HEK293 (cell line): Measurements from ENCODE around the gene CDC26.

Experiments
- CTCF ChIA-PET: fragments of 350-600 bp; formaldehyde crosslinking; extraction: SDS; loops from one replicate; lab custom pipeline; 2021; ENCODE audit warnings: antibody characterized with exemption; lab: Yijun Ruan, JAX
- POLR2A ChIA-PET: fragments of 300-600 bp; formaldehyde crosslinking; extraction: SDS; loops from one replicate; lab custom pipeline; 2020; ENCODE audit warnings: antibody characterized with exemption, inconsistent platforms; lab: Yijun Ruan, JAX
- H3K27ac ChIP-seq: fragments of 200-500 bp; sonication (Bioruptor generic); 2 replicates; pipeline ENCODE4 v1.5.1; 2014; ENCODE audit warnings: low read depth, low read length, control low read depth, inconsistent platforms; ENCODE audit errors: extremely low read depth
- H3K36me3 ChIP-seq, 2 experiments: fragments of 200-500 bp in 1 of 2; sonication (Bioruptor generic) in 1 of 2; 1 replicate in 1 of 2; 2 replicates in 1 of 2; pipeline ENCODE4 v1.5.1; 2014 to 2017; ENCODE audit warnings: inconsistent platforms in 2 of 2, low read length in 2 of 2; ENCODE audit not compliant: control insufficient read depth in 2 of 2, insufficient read depth in 1 of 2
- H3K4me1 ChIP-seq: fragments of 200-500 bp; sonication (Bioruptor generic); 2 replicates; pipeline ENCODE4 v1.5.1; 2014; ENCODE audit warnings: mild to moderate bottlenecking, low read length, inconsistent platforms; ENCODE audit not compliant: control insufficient read depth, insufficient read depth
- H3K4me3 ChIP-seq: 2 replicates; pipeline ENCODE4 v1.5.1; 2011; ENCODE audit warnings: low read depth, mild to moderate bottlenecking, control low read depth, low read length, moderate library complexity
- H3K9me3 ChIP-seq: fragments of 200-500 bp; sonication (Bioruptor generic); 2 replicates; pipeline ENCODE4 v1.5.1; 2014; ENCODE audit warnings: low read depth, low read length, inconsistent platforms; ENCODE audit not compliant: control insufficient read depth, insufficient read depth
- KLF8 ChIP-seq: fragments of 450-650 bp; formaldehyde crosslinking; IDR thresholded peaks from 2 replicates; pipeline ENCODE4 v1.5.1; 2016; ENCODE audit warnings: missing biosample characterization, missing genetic modification characterization
- MEIS1 ChIP-seq: sonication (generic); formaldehyde crosslinking; IDR thresholded peaks from 2 replicates; pipeline ENCODE4 v1.8.1; 2022; ENCODE audit warnings: missing genetic modification reagents, mild to moderate bottlenecking, borderline replicate concordance
- PATZ1 ChIP-seq: fragments of 450-650 bp; formaldehyde crosslinking; IDR thresholded peaks from 2 replicates; pipeline ENCODE4 v1.5.1; 2016; ENCODE audit warnings: missing biosample characterization, missing genetic modification characterization
- REPIN1 ChIP-seq: fragments of 450-650 bp; formaldehyde crosslinking; IDR thresholded peaks from 2 replicates; pipeline ENCODE4 v1.5.1; 2017; ENCODE audit warnings: missing biosample characterization, missing genetic modification characterization, low read depth
- TRIM28 ChIP-seq: IDR thresholded peaks from 2 replicates; pipeline ENCODE4 v1.6.1; 2011; ENCODE audit warnings: low read length, control low read depth, borderline replicate concordance
- ZBTB10 ChIP-seq: fragments of 450-650 bp; formaldehyde crosslinking; IDR thresholded peaks from 2 replicates; pipeline ENCODE4 v1.5.1; 2016; ENCODE audit warnings: missing biosample characterization, missing genetic modification characterization
- ZBTB48 ChIP-seq: fragments of 450-650 bp; formaldehyde crosslinking; IDR thresholded peaks from 2 replicates; pipeline ENCODE4 v1.5.1; 2016; ENCODE audit warnings: missing biosample characterization, missing genetic modification characterization
- ZBTB49 ChIP-seq: fragments of 450-650 bp; formaldehyde crosslinking; IDR thresholded peaks from 2 replicates; pipeline ENCODE4 v1.5.1; 2016; ENCODE audit warnings: missing biosample characterization, missing genetic modification characterization, low read depth
- ZNF148 ChIP-seq: fragments of 450-650 bp; formaldehyde crosslinking; IDR thresholded peaks from 2 replicates; pipeline ENCODE4 v1.5.0; 2017; ENCODE audit warnings: missing biosample characterization, missing genetic modification characterization, borderline replicate concordance
- ZNF280C ChIP-seq: fragments of 450-650 bp; formaldehyde crosslinking; IDR thresholded peaks from 2 replicates; pipeline ENCODE4 v1.5.1; 2016; ENCODE audit warnings: missing biosample characterization, missing genetic modification characterization
- ZNF394 ChIP-seq: fragments of 450-650 bp; formaldehyde crosslinking; IDR thresholded peaks from 2 replicates; pipeline ENCODE4 v1.5.1; 2016; ENCODE audit warnings: missing biosample characterization, missing genetic modification characterization, mild to moderate bottlenecking, moderate library complexity, borderline replicate concordance
- ZNF433 ChIP-seq: fragments of 450-650 bp; formaldehyde crosslinking; IDR thresholded peaks from 2 replicates; pipeline ENCODE4 v1.5.1; 2016; ENCODE audit warnings: missing biosample characterization, missing genetic modification characterization, low read depth
- ZNF488 ChIP-seq: fragments of 450-650 bp; formaldehyde crosslinking; IDR thresholded peaks from 2 replicates; pipeline ENCODE4 v1.5.1; 2016; ENCODE audit warnings: missing biosample characterization, missing genetic modification characterization
- ZNF514 ChIP-seq: fragments of 450-650 bp; formaldehyde crosslinking; IDR thresholded peaks from 2 replicates; pipeline ENCODE4 v1.5.1; 2016; ENCODE audit warnings: missing biosample characterization, missing genetic modification characterization
- ZNF747 ChIP-seq: fragments of 450-650 bp; formaldehyde crosslinking; IDR thresholded peaks from 2 replicates; pipeline ENCODE4 v1.5.1; 2016; ENCODE audit warnings: missing biosample characterization, missing genetic modification characterization
- ZNF791 ChIP-seq: fragments of 450-650 bp; formaldehyde crosslinking; IDR thresholded peaks from 2 replicates; pipeline ENCODE4 v1.5.1; 2016; ENCODE audit warnings: missing biosample characterization, missing genetic modification characterization

The CDC26 gene

GRCh38 chr9:113269871-113270270 lies 5.5 kb downstream of the CDC26 start (continued):
- no peak for TF ChIP-seq ZBTB10 (tag by site-specific recombination)
- TF ChIP-seq KLF8 (tag by site-specific recombination): no peak
- TF ChIP-seq, all 188 proteins: peak for 0

- ChIA-PET POLR2A (interaction anchor here (1.0 kb wide), 1 partner anchor 141 kb away, joined by 3 read pairs; the partner anchor contains the start of genes C9orf43 and POLE3), CTCF (interaction anchor here (0.9 to 1.2 kb wide), 3 partner anchors 42 to 386 kb away, joined by 3 to 6 read pairs (median 5); no protein-coding TSS in a partner anchor)
- H3K4me1 ChIP-seq: 0 out of 2 replicates have a peak, but pooled peaks cover 3% of the 10 kb centered on the region
- no peak for TF ChIP-seq MEIS1 (CRISPR knock-in tag)
- no peak for TF ChIP-seq ZBTB48 (tag by site-specific recombination)
- no peak for TF ChIP-seq ZNF747 (tag by site-specific recombination)
- TF ChIP-seq REPIN1 (tag by site-specific recombination): no peak
- no peak for TF ChIP-seq ZNF791
- no peak for TF ChIP-seq ZNF394 (tag by site-specific recombination)
- no peak for TF ChIP-seq TRIM28
- no peak for TF ChIP-seq PATZ1
- TF ChIP-seq ZBTB49 (tag by site-specific recombination): no peak
- TF ChIP-seq ZNF148 (tag by site-specific recombination): no peak
- no peak overlapping the region for H3K27ac ChIP-seq
- no peak overlapping the region for H3K4me3 ChIP-seq
- peaks cover 17 to 73% of the 10 kb centered on the region in 2 experiments for H3K36me3 ChIP-seq
- H3K9me3 ChIP-seq: no peaks in the 10 kb centered on the region
Observed at GRCh38 chr9:113269355-113269754, 6.0 kb downstream of the CDC26 start.

- peaks cover 17 to 68% of the 10 kb centered on the region in 2 experiments for H3K36me3 ChIP-seq
- POLR2A ChIA-PET: no interaction called here
- TF ChIP-seq ZNF433 (no peak), ZNF280C (tag by site-specific recombination) (no peak), ZNF514 (tag by site-specific recombination) (no peak), ZNF488 (no peak), KLF8 (tag by site-specific recombination) (no peak)
Observed at GRCh38 chr9:113267911-113268566, 7.3 kb downstream of the CDC26 start.

More at GRCh38 chr9:113267911-113268566, 7.3 kb downstream of the CDC26 start:
- Histone ChIP-seq H3K27ac (no peak overlapping the region), H3K4me1 (no peaks in the 10 kb centered on the region), H3K9me3 (no peaks in the 10 kb centered on the region), H3K4me3 (no peak overlapping the region)
- CTCF ChIA-PET: interaction anchor here (0.6 to 0.7 kb wide), 2 partner anchors 61 to 285 kb away, joined by 3 to 4 read pairs; no protein-coding TSS in a partner anchor
